SK-MEL-5 (cell line): ENCODE measurements around the gene ZNF462. TPM values are rescaled to one million over a fixed set of nuclear protein-coding genes. Genes with fewer than 3 reads are reported as not detected.

Source experiments
- DNase-seq: peaks from one replicate; pipeline ENCODE4 v3.0.0-alpha.2; 2016; ENCODE audit warnings: low read depth, low spot score
- in situ Hi-C: cut with HindIII; loops from 2 replicates; pipeline ENCODE4 v1.10.0; 2016; ENCODE audit warnings: low sequenced_read_pairs, high pct_unique_total_duplicates, low pct_unique_long_range_greater_than_20kb
- total RNA-seq: library from RNA; depleted of rRNA; stranded (reverse); fragments of >200 nt; shearing (Covaris generic); gene quantifications from 2 replicates; pipeline ENCODE4 v1.2.3, GENCODE V29; 2014

ZNF462 gene
- total RNA-seq, 1 experiment from 2014 or later, result 7.3 TPM

GRCh38 chr9:107005201-107005600, 142.2 kb downstream of the ZNF462 start:
- DNase-seq, result no peak
- in situ Hi-C loops, result no loop called here

DNA sequence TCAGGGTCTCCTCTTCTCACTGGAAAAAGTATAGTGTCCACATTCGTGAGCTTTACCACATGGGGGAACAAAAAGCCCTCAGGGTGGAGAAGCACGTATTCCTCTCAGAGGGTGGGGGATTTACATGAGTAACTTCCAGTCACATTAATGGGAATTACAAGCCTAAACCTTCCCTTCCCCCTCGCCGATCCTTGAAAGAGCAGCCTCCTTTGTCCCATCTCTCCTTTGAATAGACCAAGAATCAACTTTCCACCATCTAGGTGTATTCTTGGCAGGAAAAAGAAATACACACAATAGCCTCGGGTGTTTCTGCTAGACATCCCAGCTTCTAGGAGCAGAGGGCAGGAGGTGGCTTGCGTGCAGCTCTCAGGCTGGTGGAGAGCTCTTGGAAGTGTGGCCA, 144.4 kb downstream of the ZNF462 start:
- no peak for DNase-seq
- in situ Hi-C loops, result no loop called here

- in situ Hi-C loops, result no loop called here
- DNase-seq, result no peak
Measured at GRCh38 chr9:107008011-107008410, 145.0 kb downstream of the ZNF462 start.

DNA sequence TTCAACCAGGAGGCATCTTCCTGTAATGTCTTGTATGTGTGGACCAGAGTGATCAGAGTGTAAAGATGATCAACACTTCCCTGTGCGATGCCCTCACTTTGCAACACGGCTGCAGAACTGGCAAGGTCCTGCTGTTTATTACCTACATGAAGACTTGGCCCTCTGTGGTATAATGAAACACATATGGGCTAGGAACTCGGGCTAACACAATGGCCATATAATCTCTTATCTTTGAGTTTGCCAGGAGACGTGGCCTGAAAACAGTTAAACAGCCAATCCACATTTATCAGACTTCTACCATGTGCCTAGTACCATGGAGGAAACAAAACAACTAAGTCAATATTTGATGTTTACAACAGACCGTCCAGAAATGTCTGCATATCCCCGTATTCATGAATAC, 145.5 kb downstream of the ZNF462 start:
- no peak for DNase-seq
- in situ Hi-C loops, result no loop called here

GRCh38 chr9:107016383-107016782, 153.4 kb downstream of the ZNF462 start:
- in situ Hi-C loops, result no loop called here
- DNase-seq, result peak; percentile 2

DNA sequence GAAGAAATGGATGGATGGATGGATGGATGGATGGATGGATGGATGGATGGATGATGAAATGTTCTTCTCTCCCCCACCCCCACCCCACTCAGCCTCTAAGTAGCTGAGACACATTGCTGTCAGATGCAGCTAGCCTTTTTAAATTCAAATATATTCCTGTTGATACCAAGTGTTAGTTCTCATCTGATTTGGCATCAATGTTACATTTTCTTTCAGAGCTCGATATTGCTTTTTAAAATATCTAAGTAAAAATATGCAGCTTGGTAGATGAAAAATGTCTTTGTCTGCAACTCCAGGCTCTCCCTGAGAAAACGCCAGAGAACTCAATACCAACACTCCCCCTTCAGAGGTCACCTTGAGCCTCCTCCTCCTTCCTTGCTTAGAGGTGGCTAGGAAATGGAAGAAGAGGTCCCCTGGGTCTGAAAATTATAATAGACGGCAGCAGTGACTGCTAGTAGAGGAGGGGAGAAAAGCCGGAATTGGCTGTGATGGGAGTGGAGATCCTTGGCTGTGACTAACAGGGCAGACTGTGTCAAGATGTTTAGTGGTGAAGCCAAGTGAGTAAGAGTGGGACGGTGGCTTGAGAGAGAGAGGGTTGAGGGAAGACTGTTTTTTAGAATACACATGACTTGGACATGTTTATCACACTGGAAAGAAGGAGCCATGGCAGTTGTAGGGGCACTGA, 156.0 kb downstream of the ZNF462 start:
- in situ Hi-C loops, result no loop called here
- DNase-seq, result no peak

DNA sequence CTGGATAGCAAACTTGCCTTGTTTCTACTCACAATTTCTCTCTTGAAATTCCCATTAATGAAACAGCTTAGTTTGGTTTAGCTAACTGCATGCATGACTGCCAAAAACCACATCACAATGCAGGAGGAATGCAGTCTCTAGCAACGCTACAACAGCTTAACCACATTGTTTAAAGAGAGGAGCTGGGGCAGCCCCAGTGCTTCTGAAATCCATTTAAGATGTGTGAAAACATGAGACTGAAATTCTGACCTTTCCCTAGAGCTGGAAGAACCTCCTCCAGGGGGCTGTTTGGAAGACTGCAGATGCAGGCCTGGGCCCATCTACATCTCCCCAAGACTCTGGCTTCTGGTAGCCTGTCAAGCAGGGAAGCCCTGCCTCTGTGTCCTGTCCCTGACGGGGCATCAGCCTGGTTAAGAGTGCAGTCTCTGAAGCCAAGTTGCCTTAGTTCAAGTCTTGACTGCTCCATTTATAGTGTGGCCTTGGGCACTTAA, 157.1 kb downstream of the ZNF462 start:
- no peak for DNase-seq
- in situ Hi-C loops, result no loop called here

- in situ Hi-C loops, result no loop called here
- DNase-seq, result no peak
Measured at GRCh38 chr9:107024193-107024592, 161.2 kb downstream of the ZNF462 start.

DNA sequence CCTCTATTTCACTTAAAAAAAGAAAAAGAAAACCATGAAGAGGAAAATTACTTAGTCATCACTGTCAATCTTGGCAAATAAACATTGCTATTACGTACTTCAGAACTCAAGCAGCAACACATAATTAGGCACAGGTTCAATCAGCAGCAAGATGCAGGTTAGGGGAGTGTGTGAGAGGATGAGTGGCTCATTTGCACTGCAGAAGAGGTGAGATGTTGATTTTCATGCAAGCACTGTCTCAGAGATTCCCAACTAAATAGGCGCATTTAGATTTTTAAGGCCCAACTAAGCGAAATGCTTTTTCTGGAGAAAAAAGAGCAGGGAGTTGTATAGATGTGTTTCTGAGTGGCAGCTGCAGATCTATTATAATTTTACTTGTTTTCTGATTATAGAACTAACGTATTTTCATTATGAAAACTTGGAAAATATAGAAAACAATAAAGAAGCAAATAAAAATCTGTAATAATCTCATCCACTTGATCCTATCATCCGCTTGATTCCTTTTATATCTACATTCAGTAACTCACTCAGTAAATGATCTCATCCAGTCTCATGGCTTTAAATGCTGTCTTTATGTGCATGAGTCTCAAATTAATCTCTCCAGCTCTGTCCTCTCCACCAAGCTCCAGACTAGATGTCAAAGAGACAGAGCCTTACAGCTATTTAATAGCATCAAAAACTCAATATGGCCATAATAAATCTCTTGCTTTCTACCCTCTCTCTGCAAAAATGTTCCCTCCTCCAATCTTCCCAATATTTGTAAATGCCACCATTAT, 162.5 kb downstream of the ZNF462 start:
- DNase-seq, result no peak
- in situ Hi-C loops, result no loop called here

- in situ Hi-C loops, result no loop called here
Measured at GRCh38 chr9:107029146-107029545, 166.2 kb downstream of the ZNF462 start.

GRCh38 chr9:107033966-107034365, 171.0 kb downstream of the ZNF462 start:
- no peak for DNase-seq
- in situ Hi-C loops, result no loop called here

More at GRCh38 chr9:107029146-107029545, 166.2 kb downstream of the ZNF462 start:
- no peak for DNase-seq

GRCh38 chr9:107034831-107035230, 171.9 kb downstream of the ZNF462 start:
- in situ Hi-C loops, result no loop called here
- DNase-seq, result peak; percentile 7

DNA sequence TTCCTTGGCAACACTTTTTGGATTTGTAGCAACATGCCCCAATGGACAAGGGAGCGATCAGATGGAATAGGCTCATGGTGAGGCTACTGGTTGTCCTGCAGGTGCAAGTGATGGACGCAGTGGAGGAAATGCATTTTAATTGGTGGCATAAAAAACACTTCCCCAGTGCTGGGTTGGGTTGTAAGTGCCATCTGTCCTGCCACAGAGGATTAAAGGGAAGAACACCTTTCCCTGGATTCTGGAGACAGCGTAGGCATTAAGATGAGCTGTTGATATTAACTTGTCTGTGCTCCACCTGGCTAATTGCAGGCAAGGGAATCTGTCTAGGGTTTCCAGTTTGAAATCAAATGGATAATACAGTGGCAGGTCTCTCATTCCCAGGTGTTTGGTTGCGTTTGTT, 173.4 kb downstream of the ZNF462 start:
- in situ Hi-C loops, result no loop called here
- no peak for DNase-seq

DNA sequence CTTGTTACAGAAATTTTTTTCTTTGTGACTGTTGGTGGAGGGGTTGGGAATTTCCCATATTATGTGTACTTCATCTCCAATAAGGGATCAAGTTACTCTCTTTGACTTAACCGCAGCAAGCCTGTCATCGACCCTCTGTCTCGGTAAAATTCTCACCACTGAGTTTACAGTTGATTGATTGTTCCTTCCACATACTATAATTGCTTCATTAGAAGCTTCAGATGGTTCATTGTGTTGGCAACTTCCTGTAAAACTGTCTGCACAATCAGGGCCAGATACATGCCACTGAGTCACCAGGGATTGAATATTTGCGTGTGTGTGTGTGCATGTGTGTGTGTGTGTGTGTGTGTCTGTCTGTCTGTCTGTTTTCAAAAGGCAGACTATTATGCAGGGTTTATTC, 176.6 kb downstream of the ZNF462 start:
- DNase-seq, result peak; percentile 69
- in situ Hi-C loops, result no loop called here

- in situ Hi-C loops, result no loop called here
- no peak for DNase-seq
Measured at GRCh38 chr9:107042606-107043005, 179.6 kb downstream of the ZNF462 start.

DNA sequence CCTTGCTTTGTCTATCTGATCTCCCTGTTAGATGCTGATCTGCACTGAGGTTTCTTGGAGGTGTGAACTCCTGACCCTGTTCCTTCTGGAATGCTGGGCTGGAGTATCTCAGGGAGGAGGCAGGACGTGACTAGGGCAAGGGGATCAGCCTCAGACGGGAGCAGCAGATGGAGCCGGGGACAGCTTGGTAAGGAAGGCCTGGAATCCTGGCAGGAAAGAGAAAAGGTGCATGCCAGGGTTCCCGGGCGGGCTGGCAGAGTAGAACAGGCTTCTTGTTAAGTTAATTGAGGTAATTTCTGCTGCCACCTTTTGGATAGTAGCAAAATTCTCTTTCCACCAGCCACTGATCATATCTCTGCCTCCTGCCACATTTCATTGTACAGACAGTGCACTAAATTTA, 180.9 kb downstream of the ZNF462 start:
- no peak for DNase-seq
- in situ Hi-C loops, result no loop called here

DNA sequence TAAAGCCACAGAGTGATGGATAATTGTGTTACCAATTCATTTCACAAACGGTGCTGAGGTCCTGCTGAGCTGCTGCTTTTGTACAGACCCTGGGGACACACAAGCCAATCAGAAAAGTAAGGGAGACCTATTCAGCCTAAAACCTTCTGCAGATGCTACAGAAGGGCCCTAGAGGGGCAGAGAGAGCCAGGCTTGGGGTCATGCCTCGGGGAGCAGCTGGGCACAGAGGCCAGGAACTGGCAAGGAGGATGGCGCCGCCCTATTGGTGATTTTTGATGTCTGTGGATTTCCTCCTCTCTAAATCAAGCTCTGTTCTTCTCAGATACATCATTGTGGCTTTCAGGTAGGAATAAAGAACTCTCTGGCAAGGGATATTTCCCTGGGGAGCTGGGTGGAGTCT, 181.9 kb downstream of the ZNF462 start:
- in situ Hi-C loops, result no loop called here
- DNase-seq, result peak; percentile 8

GRCh38 chr9:107046692-107047091, 183.7 kb downstream of the ZNF462 start:
- DNase-seq, result no peak
- in situ Hi-C loops, result no loop called here
